Hematopoietic multipotent progenitor cell (in vitro differentiated cells): ENCODE results near the gene COL4A1. TPM values are rescaled to one million over a fixed set of nuclear protein-coding genes. Genes with fewer than 3 reads are reported as not detected.

Experiments used
- DNase-seq, 3 donors: peaks; one replicate each; pipeline ENCODE4 v3.0.0-alpha.2; 2011 to 2015; ENCODE audit warnings: low read depth in 2 of 3, low spot score in 2 of 3
- total RNA-seq: library from RNA; depleted of rRNA; stranded (reverse); fragments of >200 nt; gene quantifications from one replicate; pipeline ENCODE4 v1.2.3, GENCODE V29; 2012

Gene COL4A1
- total RNA-seq, 1 donor, result under 0.01 TPM

- no peak for DNase-seq
Observed at GRCh38 chr13:110244071-110244830, 62.7 kb downstream of the COL4A1 start.

GRCh38 chr13:110242615-110243014 is 64.3 kb downstream of the COL4A1 start:
- no peak for DNase-seq

- DNase-seq, result no peak
Observed at GRCh38 chr13:110240943-110241342, 66.0 kb downstream of the COL4A1 start.

- no peak for DNase-seq
Observed at GRCh38 chr13:110240352-110240751, 66.6 kb downstream of the COL4A1 start.

GRCh38 chr13:110239280-110240125 is 67.5 kb downstream of the COL4A1 start:
- no peak for DNase-seq

- DNase-seq, result no peak
Observed at GRCh38 chr13:110238818-110239195, 68.2 kb downstream of the COL4A1 start.

- no peak for DNase-seq
Observed at GRCh38 chr13:110237875-110238817, 68.8 kb downstream of the COL4A1 start.

GRCh38 chr13:110236831-110237261 is 70.1 kb downstream of the COL4A1 start:
- no peak for DNase-seq

GRCh38 chr13:110236431-110236830 is 70.5 kb downstream of the COL4A1 start:
- no peak for DNase-seq

- no peak for DNase-seq
Observed at GRCh38 chr13:110234532-110234931, 72.4 kb downstream of the COL4A1 start.

- no peak for DNase-seq
Observed at GRCh38 chr13:110233951-110234280, 73.0 kb downstream of the COL4A1 start.

GRCh38 chr13:110233181-110233950 is 73.6 kb downstream of the COL4A1 start:
- DNase-seq, result no peak

GRCh38 chr13:110232756-110233155 is 74.2 kb downstream of the COL4A1 start:
- no peak for DNase-seq

- no peak for DNase-seq
Observed at GRCh38 chr13:110232142-110232541, 74.8 kb downstream of the COL4A1 start.

- no peak for DNase-seq
Observed at GRCh38 chr13:110231348-110232047, 75.5 kb downstream of the COL4A1 start.

- DNase-seq, result no peak
Observed at GRCh38 chr13:110230661-110231347, 76.2 kb downstream of the COL4A1 start.

GRCh38 chr13:110229905-110230563 is 76.9 kb downstream of the COL4A1 start:
- no peak for DNase-seq
